Measurements from ENCODE around the gene HOXD1.

Gene HOXD1

GRCh38 chr2:176237456-176237855, 49.0 kb downstream of the HOXD1 start:
- TF ChIP-seq POLR2A (IDR thresholded peaks at IDR 0.05; ENCODE audit: low read depth, low read length) (no peak), POLR2AphosphoS5 (IDR thresholded peaks at IDR 0.05; ENCODE audit: low read depth, low read length) (no peak), TAF1 (IDR thresholded peaks at IDR 0.05; ENCODE audit: borderline replicate concordance, low read depth, low read length) (no peak)
- DNase-seq (ENCODE audit: insufficient read length) (no peak), FAIRE-seq (no peak)

DNA sequence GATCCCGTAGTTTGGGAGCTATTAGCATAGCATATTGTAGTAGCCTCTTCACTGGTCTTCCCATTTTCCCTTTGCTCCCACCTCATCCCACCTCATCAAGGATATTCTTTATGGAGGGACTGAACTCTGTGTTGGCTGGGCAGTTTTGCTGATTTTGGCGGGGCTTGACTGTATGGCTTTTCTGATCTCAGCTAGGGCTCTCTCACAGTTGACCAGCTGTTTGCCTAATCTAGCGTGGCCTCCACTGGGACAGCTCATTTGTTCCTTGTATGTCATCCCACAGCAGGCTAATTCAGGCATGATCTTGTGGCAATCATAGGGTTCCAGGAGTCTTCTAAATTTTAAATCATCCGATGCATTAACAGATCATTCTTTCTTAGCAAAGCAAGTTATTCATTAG, 50.6 kb downstream of the HOXD1 start:
- FAIRE-seq (no peak), DNase-seq (ENCODE audit: insufficient read length) (no peak)
- TF ChIP-seq TAF1 (IDR thresholded peaks at IDR 0.05; ENCODE audit: borderline replicate concordance, low read depth, low read length), result no peak
- no peak for TF ChIP-seq POLR2AphosphoS5 (IDR thresholded peaks at IDR 0.05; ENCODE audit: low read depth, low read length)

GRCh38 chr2:176240301-176240700, 51.8 kb downstream of the HOXD1 start:
- FAIRE-seq (no peak), DNase-seq (ENCODE audit: insufficient read length) (no peak)
- TF ChIP-seq POLR2A (IDR thresholded peaks at IDR 0.05; ENCODE audit: low read depth, low read length), result no peak
- no peak for TF ChIP-seq POLR2AphosphoS5 (IDR thresholded peaks at IDR 0.05; ENCODE audit: low read depth, low read length)
- TF ChIP-seq TAF1 (IDR thresholded peaks at IDR 0.05; ENCODE audit: borderline replicate concordance, low read depth, low read length), result no peak

All from GM12892 (cell line).